ENCODE data around the gene MARCHF3.

The MARCHF3 gene

GRCh38 chr5:127076315-127077129 is 46.2 kb upstream of the MARCHF3 start:
- TF ChIP-seq CTCF (IDR thresholded peaks at IDR 0.05; ENCODE audit: low read length) (no peak), EZH2 (IDR thresholded peaks at IDR 0.05; ENCODE audit: borderline replicate concordance, low read length) (no peak)
- peaks cover 14% of the 10 kb centered on the region for H3K4me1 ChIP-seq (ENCODE audit: insufficient read depth, low read length, severe bottlenecking)
- no peaks in the 10 kb centered on the region for H3F3A ChIP-seq (ENCODE audit: insufficient read depth, low read length)
- no peaks in the 10 kb centered on the region for H4K20me1 ChIP-seq (ENCODE audit: insufficient read depth, low read length)
- no peak overlapping the region for H3K4me2 ChIP-seq (ENCODE audit: low read length)
- no peaks in the 10 kb centered on the region for H3K9me2 ChIP-seq (ENCODE audit: low read depth, low read length)
- H3K79me2 ChIP-seq (ENCODE audit: insufficient read depth, low read length): no peaks in the 10 kb centered on the region
- H3K36me3 ChIP-seq (ENCODE audit: insufficient read depth, low read length): no peaks in the 10 kb centered on the region; the same call in 1 of the 2 replicates
- H3K27me3 ChIP-seq (ENCODE audit: insufficient read depth, low read length): no peaks in the 10 kb centered on the region
- H3K4me3 ChIP-seq (ENCODE audit: low read depth, low read length, poor library complexity, severe bottlenecking): no peak overlapping the region
- no peak overlapping the region for H2AFZ ChIP-seq (ENCODE audit: low read length)
- no peak overlapping the region for H3K27ac ChIP-seq (ENCODE audit: low read depth, low read length, poor library complexity, severe bottlenecking)
- H3K9me3 ChIP-seq (ENCODE audit: low read length): no peaks in the 10 kb centered on the region
- no peak overlapping the region for H3K9ac ChIP-seq (ENCODE audit: low read length)

DNA sequence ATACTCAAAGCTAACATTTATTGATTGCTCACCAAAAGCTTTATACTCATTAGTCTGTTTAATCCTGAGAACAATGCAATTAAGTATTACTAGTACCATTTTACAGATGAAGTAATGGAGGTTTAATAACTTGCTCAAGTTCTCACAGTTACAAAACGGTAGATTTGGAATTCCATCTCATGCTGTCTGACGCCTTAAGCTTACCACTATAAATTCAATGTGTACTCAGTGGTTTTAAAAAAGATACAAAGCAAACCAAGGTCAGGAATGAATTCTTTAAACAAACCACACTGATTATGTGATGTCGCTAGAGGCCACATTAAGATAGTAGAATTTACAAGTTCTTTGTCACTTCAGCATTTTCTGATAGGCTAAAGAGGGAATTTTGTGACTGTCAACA is 44.1 kb upstream of the MARCHF3 start:
- Histone ChIP-seq H3K9ac (ENCODE audit: low read length) (no peak overlapping the region), H3F3A (ENCODE audit: insufficient read depth, low read length) (no peaks in the 10 kb centered on the region), H3K9me2 (ENCODE audit: low read depth, low read length) (no peaks in the 10 kb centered on the region), H3K36me3 (ENCODE audit: insufficient read depth, low read length) (peaks cover 10% of the 10 kb centered on the region), H3K27ac (ENCODE audit: low read depth, low read length, poor library complexity, severe bottlenecking) (no peak overlapping the region), H3K4me3 (ENCODE audit: low read depth, low read length, poor library complexity, severe bottlenecking) (no peak overlapping the region), H3K4me1 (ENCODE audit: insufficient read depth, low read length, severe bottlenecking) (peaks cover 14% of the 10 kb centered on the region), H3K79me2 (ENCODE audit: insufficient read depth, low read length) (no peaks in the 10 kb centered on the region), H4K20me1 (ENCODE audit: insufficient read depth, low read length) (no peaks in the 10 kb centered on the region), H2AFZ (ENCODE audit: low read length) (no peak overlapping the region), H3K9me3 (ENCODE audit: low read length) (no peaks in the 10 kb centered on the region), H3K4me2 (ENCODE audit: low read length) (no peak overlapping the region), H3K27me3 (ENCODE audit: insufficient read depth, low read length) (no peaks in the 10 kb centered on the region)
- no peak for TF ChIP-seq CTCF (IDR thresholded peaks at IDR 0.05; ENCODE audit: low read length)
- TF ChIP-seq EZH2 (IDR thresholded peaks at IDR 0.05; ENCODE audit: borderline replicate concordance, low read length): no peak

DNA sequence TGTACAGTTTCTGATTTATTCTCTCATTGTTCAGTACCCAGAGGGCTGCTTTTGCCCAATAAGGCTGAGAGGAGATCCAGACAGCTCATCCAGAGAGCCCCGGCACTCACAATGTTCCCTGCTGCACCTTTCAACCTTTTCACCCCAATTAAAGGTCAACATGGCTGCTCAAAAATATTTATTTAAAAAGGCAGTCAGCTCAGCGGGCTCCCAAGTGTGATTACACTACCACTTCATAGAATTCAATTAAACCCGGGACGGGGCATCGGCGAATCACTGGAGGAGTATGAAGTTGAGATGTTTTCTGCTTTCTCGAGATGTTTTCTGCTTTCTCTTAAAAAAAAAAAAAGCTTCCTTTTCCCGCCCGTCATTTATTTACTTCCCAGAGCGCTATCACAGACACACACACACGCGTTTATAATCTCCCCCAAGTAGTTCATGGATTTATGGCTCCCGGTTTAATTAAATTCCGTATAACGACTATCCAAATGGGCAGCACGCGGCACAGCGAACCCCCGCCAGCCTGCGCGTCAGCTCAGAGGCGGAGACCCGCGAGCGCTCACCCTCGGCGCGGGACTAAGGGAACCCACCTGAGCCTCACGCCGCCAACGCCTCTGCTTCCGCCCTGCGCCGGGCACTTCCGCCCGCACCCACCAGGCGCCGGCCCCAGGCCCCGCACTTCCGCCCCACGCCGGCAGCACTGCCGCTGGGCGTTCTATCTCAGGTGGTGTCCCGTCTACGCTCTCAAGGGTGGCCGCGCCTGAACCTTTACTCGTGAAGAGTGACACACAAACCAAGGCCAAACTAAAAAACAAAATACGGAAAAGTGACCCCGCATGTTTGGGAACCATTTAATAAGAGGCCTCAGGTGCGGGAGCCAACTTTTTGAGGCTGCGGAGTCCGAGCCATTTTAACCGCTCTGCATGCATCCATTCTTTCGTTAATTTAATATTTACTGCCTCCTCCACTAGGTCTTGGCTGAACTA is 42.8 kb upstream of the MARCHF3 start, which contains the start of gene C5orf63:
Gene C5orf63, minus strand, starts transcription at position 642 of the 986 bp plus-strand sequence. CDS start 14,507 bp downstream, outside the sequence.
- H3K27me3 ChIP-seq (ENCODE audit: insufficient read depth, low read length): no peaks in the 10 kb centered on the region
- H3K4me3 ChIP-seq (ENCODE audit: low read depth, low read length, poor library complexity, severe bottlenecking): peak within 1 kb of the TSS; percentile 80
- no peaks in the 10 kb centered on the region for H3K9me3 ChIP-seq (ENCODE audit: low read length)
- no peaks in the 10 kb centered on the region for H3K9me2 ChIP-seq (ENCODE audit: low read depth, low read length)
- peak within 1 kb of the TSS; percentile 95 for H2AFZ ChIP-seq (ENCODE audit: low read length)
- peak within 1 kb of the TSS; percentile 96 for H3K4me2 ChIP-seq (ENCODE audit: low read length)
- H3K36me3 ChIP-seq (ENCODE audit: insufficient read depth, low read length): peaks cover 20% of the 10 kb centered on the region
- H3K9ac ChIP-seq (ENCODE audit: low read length): peak within 1 kb of the TSS; percentile 95
- no peak for TF ChIP-seq EZH2 (IDR thresholded peaks at IDR 0.05; ENCODE audit: borderline replicate concordance, low read length)
- TF ChIP-seq CTCF (IDR thresholded peaks at IDR 0.05; ENCODE audit: low read length): no peak
- H3F3A ChIP-seq (ENCODE audit: insufficient read depth, low read length): no peaks in the 10 kb centered on the region
- peaks cover 14% of the 10 kb centered on the region for H3K4me1 ChIP-seq (ENCODE audit: insufficient read depth, low read length, severe bottlenecking)
- H3K79me2 ChIP-seq (ENCODE audit: insufficient read depth, low read length): no peaks in the 10 kb centered on the region
- peak within 1 kb of the TSS; percentile 28 for H3K27ac ChIP-seq (ENCODE audit: low read depth, low read length, poor library complexity, severe bottlenecking)
- H4K20me1 ChIP-seq (ENCODE audit: insufficient read depth, low read length): no peaks in the 10 kb centered on the region

Measured in OCI-LY1 (cell line).